BLaER1 (cell line): ENCODE results near the gene FN1.

ENCODE experiments used
- H3K27ac ChIP-seq: shearing (Covaris generic); formaldehyde crosslinking; 2 replicates; pipeline ENCODE4 v1.8.1; 2022
- H3K27me3 ChIP-seq: shearing (Covaris generic); formaldehyde crosslinking; 2 replicates; pipeline ENCODE4 v1.8.1; 2022
- H3K36me3 ChIP-seq: shearing (Covaris generic); formaldehyde crosslinking; 2 replicates; pipeline ENCODE4 v1.8.1; 2022
- H3K4me1 ChIP-seq: shearing (Covaris generic); formaldehyde crosslinking; 2 replicates; pipeline ENCODE4 v1.8.1; 2022
- H3K4me2 ChIP-seq: shearing (Covaris generic); formaldehyde crosslinking; 2 replicates; pipeline ENCODE4 v1.8.1; 2022
- H3K4me3 ChIP-seq: shearing (Covaris generic); formaldehyde crosslinking; 2 replicates; pipeline ENCODE4 v1.8.1; 2022
- H3K9ac ChIP-seq: shearing (Covaris generic); formaldehyde crosslinking; 2 replicates; pipeline ENCODE4 v1.8.1; 2022
- H3K9me3 ChIP-seq: shearing (Covaris generic); formaldehyde crosslinking; 2 replicates; pipeline ENCODE4 v1.8.1; 2022
- H4K20me1 ChIP-seq: shearing (Covaris generic); formaldehyde crosslinking; 2 replicates; pipeline ENCODE4 v1.8.1; 2022
- Cebpa-rat ChIP-seq: shearing (Covaris generic); IDR thresholded peaks from 2 replicates; pipeline ENCODE4 v1.8.1; 2022

Gene FN1

GRCh38 chr2:215435870-215436704, at the start of gene FN1:
TSS of gene FN1 (minus strand) at chr2:215436068. CDS start at chr2:215435802, 266 bp downstream.
- Histone ChIP-seq H3K4me2 (peak within 1 kb of the TSS; percentile 95), H3K27ac (no peak within 1 kb of the TSS), H3K9ac (peak within 1 kb of the TSS; percentile 59), H3K4me1 (peaks cover 15% of the 10 kb centered on the region), H3K36me3 (no peaks in the 10 kb centered on the region), H4K20me1 (no peaks in the 10 kb centered on the region), H3K4me3 (peak within 1 kb of the TSS; percentile 73), H3K9me3 (no peaks in the 10 kb centered on the region), H3K27me3 (peaks cover 40% of the 10 kb centered on the region)
- no peak for TF ChIP-seq Cebpa-rat

DNA sequence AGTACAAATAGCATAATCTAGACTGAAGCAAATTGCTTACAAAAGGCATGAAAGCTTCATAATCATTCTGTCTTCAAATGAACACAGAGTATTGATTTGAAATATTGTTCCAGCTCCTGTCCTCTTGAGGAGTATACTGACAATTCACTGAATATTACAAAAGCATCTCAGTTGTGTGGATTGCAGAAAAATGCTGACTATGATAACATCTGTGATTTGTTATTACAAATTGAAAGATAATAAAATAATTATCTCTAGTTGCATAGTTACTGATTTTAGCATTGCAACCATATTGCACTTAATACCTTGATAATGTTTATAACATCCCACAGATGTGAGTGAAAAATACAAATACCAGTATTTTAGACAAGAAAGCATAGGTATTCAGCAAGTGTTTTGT, 49.2 kb upstream of the FN1 start:
- H4K20me1 ChIP-seq = no peaks in the 10 kb centered on the region
- H3K27me3 ChIP-seq = no peaks in the 10 kb centered on the region
- no peak overlapping the region for H3K4me3 ChIP-seq
- no peaks in the 10 kb centered on the region for H3K4me1 ChIP-seq
- H3K9ac ChIP-seq = no peak overlapping the region
- no peak overlapping the region for H3K4me2 ChIP-seq
- H3K9me3 ChIP-seq = no peaks in the 10 kb centered on the region
- no peak overlapping the region for H3K27ac ChIP-seq
- no peak for TF ChIP-seq Cebpa-rat
- H3K36me3 ChIP-seq = no peaks in the 10 kb centered on the region

- H4K20me1 ChIP-seq = no peaks in the 10 kb centered on the region
- H3K27ac ChIP-seq = no peak overlapping the region
- H3K36me3 ChIP-seq = no peaks in the 10 kb centered on the region
- no peak for TF ChIP-seq Cebpa-rat
- H3K9ac ChIP-seq = no peak overlapping the region
- H3K4me3 ChIP-seq = no peak overlapping the region
- H3K4me1 ChIP-seq = no peaks in the 10 kb centered on the region
- no peaks in the 10 kb centered on the region for H3K27me3 ChIP-seq
- no peaks in the 10 kb centered on the region for H3K9me3 ChIP-seq
- no peak overlapping the region for H3K4me2 ChIP-seq
These were observed 48.7 kb upstream of the FN1 start for GRCh38 chr2:215484570-215484969.

GRCh38 chr2:215483431-215483830, 47.6 kb upstream of the FN1 start:
- Histone ChIP-seq H3K9me3 (no peaks in the 10 kb centered on the region), H4K20me1 (no peaks in the 10 kb centered on the region), H3K4me1 (no peaks in the 10 kb centered on the region), H3K27ac (no peak overlapping the region), H3K27me3 (no peaks in the 10 kb centered on the region), H3K9ac (no peak overlapping the region), H3K36me3 (no peaks in the 10 kb centered on the region), H3K4me2 (no peak overlapping the region), H3K4me3 (no peak overlapping the region)
- no peak for TF ChIP-seq Cebpa-rat

- no peaks in the 10 kb centered on the region for H3K27me3 ChIP-seq
- no peaks in the 10 kb centered on the region for H3K4me1 ChIP-seq
- H3K9ac ChIP-seq = no peak overlapping the region
- H3K27ac ChIP-seq = no peak overlapping the region
- no peak overlapping the region for H3K4me3 ChIP-seq
- H4K20me1 ChIP-seq = no peaks in the 10 kb centered on the region
- H3K9me3 ChIP-seq = no peaks in the 10 kb centered on the region
- H3K4me2 ChIP-seq = no peak overlapping the region
- no peaks in the 10 kb centered on the region for H3K36me3 ChIP-seq
- TF ChIP-seq Cebpa-rat = no peak
These were observed 43.8 kb upstream of the FN1 start for GRCh38 chr2:215479536-215480240.

GRCh38 chr2:215479121-215479520, 43.3 kb upstream of the FN1 start:
- Histone ChIP-seq H3K27ac (no peak overlapping the region), H3K9me3 (no peaks in the 10 kb centered on the region), H3K27me3 (no peaks in the 10 kb centered on the region), H4K20me1 (no peaks in the 10 kb centered on the region), H3K36me3 (no peaks in the 10 kb centered on the region), H3K9ac (no peak overlapping the region), H3K4me1 (no peaks in the 10 kb centered on the region), H3K4me3 (no peak overlapping the region), H3K4me2 (no peak overlapping the region)
- TF ChIP-seq Cebpa-rat = no peak

DNA sequence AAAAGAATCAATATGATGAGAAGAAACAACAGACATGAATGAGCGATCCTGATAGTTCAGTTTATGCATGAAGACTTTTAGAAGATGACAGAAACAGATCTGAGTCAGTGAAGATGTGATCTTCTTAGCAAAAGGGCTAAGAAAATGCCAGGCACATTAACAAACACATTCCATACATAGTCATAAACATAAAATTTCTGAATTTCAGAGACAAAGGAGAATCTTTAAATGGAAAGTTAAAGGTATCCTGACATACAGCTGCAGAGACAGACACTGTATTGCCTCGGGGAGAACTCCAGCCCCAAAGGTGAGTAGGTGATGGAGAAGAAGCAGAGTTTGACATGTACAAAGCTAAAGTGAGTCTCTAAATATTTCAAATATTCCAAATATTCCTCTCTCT, 40.6 kb upstream of the FN1 start:
- no peak overlapping the region for H3K27ac ChIP-seq

GRCh38 chr2:215466097-215466909, 30.4 kb upstream of the FN1 start:
- H3K4me1 ChIP-seq = no peaks in the 10 kb centered on the region
- no peak overlapping the region for H3K27ac ChIP-seq
- H3K36me3 ChIP-seq = no peaks in the 10 kb centered on the region
- no peaks in the 10 kb centered on the region for H3K9me3 ChIP-seq
- H3K27me3 ChIP-seq = no peaks in the 10 kb centered on the region
- H3K4me3 ChIP-seq = no peak overlapping the region
- H4K20me1 ChIP-seq = no peaks in the 10 kb centered on the region
- no peak overlapping the region for H3K9ac ChIP-seq
- TF ChIP-seq Cebpa-rat = no peak
- H3K4me2 ChIP-seq = no peak overlapping the region

More for the DNA sequence above, 40.6 kb upstream of the FN1 start:
- Histone ChIP-seq H3K36me3 (no peaks in the 10 kb centered on the region), H3K27me3 (no peaks in the 10 kb centered on the region), H3K4me2 (no peak overlapping the region), H4K20me1 (no peaks in the 10 kb centered on the region), H3K4me1 (no peaks in the 10 kb centered on the region), H3K9me3 (no peaks in the 10 kb centered on the region), H3K4me3 (no peak overlapping the region), H3K9ac (no peak overlapping the region)
- TF ChIP-seq Cebpa-rat = no peak

GRCh38 chr2:215465256-215465655, 29.4 kb upstream of the FN1 start:
- Histone ChIP-seq H4K20me1 (no peaks in the 10 kb centered on the region), H3K4me3 (no peak overlapping the region), H3K36me3 (no peaks in the 10 kb centered on the region), H3K9me3 (no peaks in the 10 kb centered on the region), H3K27ac (no peak overlapping the region), H3K27me3 (no peaks in the 10 kb centered on the region), H3K4me1 (no peaks in the 10 kb centered on the region), H3K9ac (no peak overlapping the region), H3K4me2 (no peak overlapping the region)
- no peak for TF ChIP-seq Cebpa-rat
